ENCODE measurements around the gene ELOA.

GRCh38 chr1:23751815-23752200 lies 8.5 kb downstream of the ELOA start:
- no peak for TF ChIP-seq POLR2A (IDR thresholded peaks at IDR 0.05; ENCODE audit: low read depth, low read length)
- no peak for TF ChIP-seq POLR2AphosphoS5 (IDR thresholded peaks at IDR 0.05; ENCODE audit: low read depth, low read length)
- TF ChIP-seq TAF1 (IDR thresholded peaks at IDR 0.05; ENCODE audit: borderline replicate concordance, low read depth, low read length): no peak
